ENCODE measurements around the gene CCDC33.

DNA sequence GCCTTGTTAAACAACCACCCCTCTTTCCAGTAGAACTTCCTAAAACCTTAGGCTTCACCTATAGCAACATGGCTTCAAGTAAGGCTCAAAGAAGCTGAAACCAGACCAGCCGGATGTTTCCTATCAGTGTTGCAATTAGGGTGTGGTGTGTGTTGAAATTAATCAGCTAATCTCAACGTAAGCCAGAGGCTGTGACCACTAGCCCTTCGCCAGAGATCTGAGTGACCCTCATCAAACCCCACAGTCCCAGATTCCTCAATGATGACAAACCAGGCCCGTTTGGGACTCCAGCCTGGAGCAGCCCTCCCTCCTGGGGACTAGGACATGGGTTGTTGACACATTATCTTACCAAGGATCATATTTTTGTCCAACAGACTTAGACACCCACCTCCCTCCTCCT is 104.0 kb downstream of the CCDC33 start:
- no peak for TF ChIP-seq EZH2 (IDR thresholded peaks at IDR 0.05; ENCODE audit: insufficient read depth, low read length)
- TF ChIP-seq, protein P1, sequence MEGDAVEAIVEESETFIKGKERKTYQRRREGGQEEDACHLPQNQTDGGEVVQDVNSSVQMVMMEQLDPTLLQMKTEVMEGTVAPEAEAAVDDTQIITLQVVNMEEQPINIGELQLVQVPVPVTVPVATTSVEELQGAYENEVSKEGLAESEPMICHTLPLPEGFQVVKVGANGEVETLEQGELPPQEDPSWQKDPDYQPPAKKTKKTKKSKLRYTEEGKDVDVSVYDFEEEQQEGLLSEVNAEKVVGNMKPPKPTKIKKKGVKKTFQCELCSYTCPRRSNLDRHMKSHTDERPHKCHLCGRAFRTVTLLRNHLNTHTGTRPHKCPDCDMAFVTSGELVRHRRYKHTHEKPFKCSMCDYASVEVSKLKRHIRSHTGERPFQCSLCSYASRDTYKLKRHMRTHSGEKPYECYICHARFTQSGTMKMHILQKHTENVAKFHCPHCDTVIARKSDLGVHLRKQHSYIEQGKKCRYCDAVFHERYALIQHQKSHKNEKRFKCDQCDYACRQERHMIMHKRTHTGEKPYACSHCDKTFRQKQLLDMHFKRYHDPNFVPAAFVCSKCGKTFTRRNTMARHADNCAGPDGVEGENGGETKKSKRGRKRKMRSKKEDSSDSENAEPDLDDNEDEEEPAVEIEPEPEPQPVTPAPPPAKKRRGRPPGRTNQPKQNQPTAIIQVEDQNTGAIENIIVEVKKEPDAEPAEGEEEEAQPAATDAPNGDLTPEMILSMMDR (IDR thresholded peaks at IDR 0.05; ENCODE audit: insufficient read depth, low read depth, low read length) = no peak
